HCT116 (cell line): ENCODE results near the gene TRIP13. TPM values are rescaled to one million over a fixed set of nuclear protein-coding genes. Genes with fewer than 3 reads are reported as not detected.

Experiments used
- ATAC-seq: fragments of 200-7000 bp; cut with Tn5 transposase; 2 replicates; pipeline ENCODE4 v1.9.1; 2020; ENCODE audit warnings: mild to moderate bottlenecking, moderate library complexity
- BruUV-seq: library from RNA; stranded (reverse); fragments of 400-500 nt; replicated peaks from 2 replicates; lab custom pipeline; 2021; lab: Mats Ljungman, UMichigan
- CTCF ChIA-PET: fragments of 300-600 bp; sonication (Branson Sonifier 250); formaldehyde crosslinking; loops from one replicate; lab custom pipeline; 2021; ENCODE audit warnings: antibody characterized with exemption; lab: Charles Lee
- POLR2A ChIA-PET: fragments of 300-600, 350-600 bp; sonication (Branson Sonifier 250); formaldehyde crosslinking; loops from one replicate; lab custom pipeline; 2021; ENCODE audit warnings: antibody characterized with exemption; lab: Charles Lee
- RAD21 ChIA-PET, 2 experiments: fragments of 300-600 bp; sonication (Branson Sonifier 250); formaldehyde crosslinking; loops; one replicate each; lab custom pipeline; 2023; ENCODE audit warnings: low total read pairs in 2 of 2; ENCODE audit not compliant: uncharacterized antibody in 2 of 2, unreplicated experiment in 2 of 2, low non-redundant PET in 1 of 2; lab: Charles Lee
- DNase-seq: peaks from one replicate; pipeline ENCODE4 v3.0.0-alpha.2; 2010; ENCODE audit warnings: low read depth, low spot score
- H2AFZ ChIP-seq: fragments of 200-600 bp; shearing (Covaris generic), sonication (generic); 2 replicates; pipeline ENCODE4 v1.6.1; 2017; ENCODE audit warnings: low read depth, mixed run types, mixed read lengths, antibody characterized with exemption, low read length; ENCODE audit not compliant: poor library complexity, severe bottlenecking
- H3K27ac ChIP-seq: 2 replicates; pipeline ENCODE4 v1.5.1; 2012; ENCODE audit warnings: low read depth, low read length
- H3K27me3 ChIP-seq: fragments of 200-600 bp; sonication (generic); 2 replicates; pipeline ENCODE4 v1.6.1; 2016; ENCODE audit warnings: mixed run types, low read length, mixed read lengths; ENCODE audit not compliant: insufficient read depth
- H3K36me3 ChIP-seq, 2 experiments: fragments of 200-500 bp in 1 of 2; fragments of 200-600 bp in 1 of 2; sonication (Bioruptor generic) in 1 of 2; sonication (generic) in 1 of 2; 2 replicates each; pipeline versions ENCODE4 v1.5.1 to v1.6.1; 2014 to 2016; ENCODE audit warnings: low read length in 2 of 2, inconsistent platforms in 1 of 2, mixed read lengths in 1 of 2, mixed run types in 1 of 2; ENCODE audit not compliant: insufficient read depth in 2 of 2, control insufficient read depth in 1 of 2
- H3K4me1 ChIP-seq, 2 experiments: fragments of 200-600 bp in 1 of 2; sonication (generic) in 1 of 2; 2 replicates each; pipeline versions ENCODE4 v1.5.1 to v1.6.1; 2012 to 2017; ENCODE audit warnings: low read length in 2 of 2, inconsistent platforms in 1 of 2, mild to moderate bottlenecking in 1 of 2, mixed read lengths in 1 of 2, mixed run types in 1 of 2, moderate library complexity in 1 of 2; ENCODE audit not compliant: insufficient read depth in 2 of 2, control insufficient read depth in 1 of 2
- H3K4me2 ChIP-seq: fragments of 200-600 bp; sonication (generic); 2 replicates; pipeline ENCODE4 v1.6.1; 2017; ENCODE audit warnings: mixed run types, low read length, mixed read lengths
- H3K4me3 ChIP-seq, 2 experiments: fragments of 200-600 bp in 1 of 2; sonication (generic) in 1 of 2; replicated peaks in 1 of 2; 2 replicates each; pipeline ENCODE4 v1.5.1; 2011 to 2016; ENCODE audit warnings: low read length in 2 of 2, control low read depth in 1 of 2, low read depth in 1 of 2, mild to moderate bottlenecking in 1 of 2, mixed read lengths in 1 of 2, mixed run types in 1 of 2
- H3K79me2 ChIP-seq: fragments of 200-600 bp; sonication (generic); 2 replicates; pipeline ENCODE4 v1.6.1; 2017; ENCODE audit warnings: mild to moderate bottlenecking, mixed run types, low read length, moderate library complexity, mixed read lengths; ENCODE audit not compliant: insufficient read depth
- H3K9ac ChIP-seq: fragments of 200-600 bp; sonication (generic); 2 replicates; pipeline ENCODE4 v1.6.1; 2016; ENCODE audit warnings: low read length, mixed read lengths
- H3K9me2 ChIP-seq: fragments of 200-600 bp; sonication (generic), shearing (Covaris generic); 2 replicates; pipeline ENCODE4 v1.6.1; 2017; ENCODE audit warnings: mixed run types, mild to moderate bottlenecking, moderate library complexity; ENCODE audit not compliant: insufficient read depth
- H3K9me3 ChIP-seq, 2 experiments: fragments of 200-500 bp in 1 of 2; fragments of 200-600 bp in 1 of 2; sonication (Bioruptor generic) in 1 of 2; sonication (generic) in 1 of 2; 2 replicates each; pipeline ENCODE4 v1.6.1; 2014 to 2017; ENCODE audit warnings: low read length in 2 of 2, mixed read lengths in 2 of 2, inconsistent platforms in 1 of 2, low read depth in 1 of 2, mild to moderate bottlenecking in 1 of 2, mixed run types in 1 of 2, moderate library complexity in 1 of 2; ENCODE audit not compliant: control insufficient read depth in 1 of 2, insufficient read depth in 1 of 2
- H4K20me1 ChIP-seq: fragments of 200-600 bp; sonication (generic), shearing (Covaris generic); 2 replicates; pipeline ENCODE4 v1.6.1; 2017; ENCODE audit warnings: mixed run types, mild to moderate bottlenecking, moderate library complexity; ENCODE audit not compliant: insufficient read depth
- CBX3 ChIP-seq: IDR thresholded peaks from 2 replicates; pipeline ENCODE4 v1.6.1; 2012; ENCODE audit warnings: low read depth
- POLR2AphosphoS5 ChIP-seq: IDR thresholded peaks from 2 replicates; pipeline ENCODE4 v1.6.1; 2011; ENCODE audit warnings: mild to moderate bottlenecking, low read depth, low read length, moderate library complexity
- intact Hi-C: fragments of 100-400 bp; cut with micrococcal nuclease; formaldehyde crosslinking; loops from 2 replicates; pipeline ENCODE4 v1.10.0; 2022
- total RNA-seq: library from RNA; stranded (reverse); gene quantifications from one replicate; pipeline ENCODE4 v1.2.1, GENCODE V29; 2021; ENCODE audit not compliant: unreplicated experiment
- TF ChIP-seq, protein P1 (sequence below): IDR thresholded peaks from 2 replicates; pipeline ENCODE4 v1.6.1; 2012

TRIP13 gene
- total RNA-seq, 1 experiment from 2014 or later = 45.0 TPM

DNA sequence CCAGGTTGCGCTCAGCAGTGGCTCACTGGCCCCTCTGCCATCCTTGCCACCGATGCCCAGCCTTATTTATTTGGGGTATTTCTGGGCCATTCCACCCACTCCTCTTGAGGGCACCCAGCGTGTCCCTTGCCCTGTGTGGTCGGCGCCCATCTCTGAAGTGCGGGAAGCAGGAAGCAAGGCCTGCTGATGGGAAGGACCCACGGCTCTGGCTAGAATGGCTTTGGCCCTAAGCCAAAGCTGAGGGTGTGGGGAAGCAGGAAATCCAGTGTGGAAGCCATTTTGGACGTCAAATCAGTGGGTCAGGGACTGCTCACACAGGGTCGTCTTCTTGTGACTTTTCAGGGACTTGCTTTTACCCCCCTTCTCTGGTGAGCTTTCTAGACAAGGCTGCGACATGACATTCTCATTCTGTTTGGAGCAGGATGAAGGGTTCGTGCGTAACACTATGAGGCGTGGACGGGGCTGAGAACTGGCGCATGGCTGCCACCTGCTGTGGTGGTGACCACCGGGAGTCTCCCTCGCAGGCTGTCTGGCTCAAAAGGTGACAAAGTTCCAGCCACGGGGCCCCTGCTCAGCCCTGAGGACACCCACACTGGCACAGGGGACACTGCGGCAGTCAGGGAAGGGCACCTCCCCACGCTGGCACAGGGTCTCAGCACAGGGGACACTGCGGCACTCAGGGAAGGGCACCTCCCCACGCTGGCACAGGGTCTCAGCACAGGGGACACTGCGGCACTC lies 65.2 kb downstream of the TRIP13 start:
- Histone ChIP-seq H3K36me3 (no peaks in the 10 kb centered on the region), H2AFZ (no peak overlapping the region), H3K9me2 (no peaks in the 10 kb centered on the region), H3K9me3 (no peaks in the 10 kb centered on the region), H3K4me3 (no peak overlapping the region), H3K4me1 (peaks cover 14 to 32% of the 10 kb centered on the region in 2 experiments), H4K20me1 (no peaks in the 10 kb centered on the region), H3K79me2 (no peaks in the 10 kb centered on the region), H3K27me3 (peaks cover 17% of the 10 kb centered on the region; the same call in 1 of the 2 replicates), H3K27ac (no peak overlapping the region), H3K9ac (0 out of 2 replicates have a peak overlapping the region, but pooled peaks have one; percentile 8), H3K4me2 (peak overlapping the region; percentile 46)
- ATAC-seq = no peak
- no peak for DNase-seq
- intact Hi-C loops = no loop called here
- BruUV-seq = no TSS peak
- CTCF ChIA-PET = interaction anchor here (0.7 to 1.5 kb wide), 2 partner anchors 9 to 11 kb away, joined by 3 to 5 read pairs; no protein-coding TSS in a partner anchor
- RAD21 ChIA-PET = no interaction called here
- POLR2A ChIA-PET = no interaction called here
- TF ChIP-seq POLR2AphosphoS5 = no peak
- TF ChIP-seq, protein P1, sequence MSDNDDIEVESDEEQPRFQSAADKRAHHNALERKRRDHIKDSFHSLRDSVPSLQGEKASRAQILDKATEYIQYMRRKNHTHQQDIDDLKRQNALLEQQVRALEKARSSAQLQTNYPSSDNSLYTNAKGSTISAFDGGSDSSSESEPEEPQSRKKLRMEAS = 0 out of 2 replicates have a peak, but pooled peaks have one; percentile 43

DNA sequence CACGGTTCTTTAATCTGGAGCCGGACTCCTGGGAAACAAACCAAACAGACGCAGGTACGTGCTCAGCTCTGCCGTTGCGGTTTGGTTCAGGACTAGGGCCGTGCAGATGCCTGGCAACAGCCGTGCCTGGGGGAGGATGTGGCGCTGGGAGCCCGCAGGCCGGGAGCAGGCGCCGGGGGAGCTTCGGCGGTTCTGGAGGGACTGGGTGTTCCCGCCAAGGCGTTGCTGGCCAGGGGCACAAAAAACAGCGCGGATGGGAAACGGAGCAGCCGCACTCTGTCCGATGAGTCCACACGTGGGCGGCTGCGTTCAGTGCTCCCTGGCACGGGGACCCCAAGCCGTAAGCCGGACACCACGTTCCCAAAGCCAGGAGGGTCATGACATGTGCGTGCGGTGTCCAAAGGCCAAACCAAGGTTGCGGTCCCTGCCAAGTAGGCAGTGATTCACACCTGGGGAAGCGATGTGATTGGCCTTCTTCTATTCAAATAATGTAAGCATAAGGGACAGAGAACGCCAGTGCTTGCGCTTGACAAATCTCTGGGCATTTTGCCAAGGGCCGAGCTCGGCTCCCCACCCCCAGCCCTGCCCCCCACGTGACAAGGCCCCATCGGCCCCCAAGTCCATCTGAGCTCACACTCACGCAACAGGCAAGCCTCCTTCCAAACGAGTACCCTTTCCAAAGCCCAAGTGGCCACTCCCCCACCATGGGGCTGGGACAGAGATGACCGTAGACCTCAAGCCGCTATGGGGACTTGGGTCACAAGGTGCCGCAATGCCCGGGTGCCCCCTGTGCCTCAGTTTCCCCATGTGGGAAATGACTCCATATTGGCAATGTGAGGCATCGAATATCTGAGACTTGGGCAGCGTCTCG lies 66.3 kb downstream of the TRIP13 start:
- Histone ChIP-seq H3K9ac (no peak overlapping the region), H3K9me2 (no peaks in the 10 kb centered on the region), H3K9me3 (no peaks in the 10 kb centered on the region), H3K27ac (no peak overlapping the region), H3K4me2 (peak overlapping the region; percentile 49), H2AFZ (no peak overlapping the region), H3K27me3 (peaks cover 17% of the 10 kb centered on the region; the same call in 1 of the 2 replicates), H3K4me3 (no peak overlapping the region), H3K79me2 (no peaks in the 10 kb centered on the region), H3K4me1 (peaks cover 14 to 32% of the 10 kb centered on the region in 2 experiments), H3K36me3 (no peaks in the 10 kb centered on the region), H4K20me1 (no peaks in the 10 kb centered on the region)
- ChIA-PET CTCF (no interaction called here), POLR2A (no interaction called here), RAD21 (no interaction called here)
- intact Hi-C loops = no loop called here
- no TSS peak for BruUV-seq
- no peak for TF ChIP-seq CBX3
- TF ChIP-seq, protein P1 = peak; percentile 43; the same call in 1 of the 2 replicates
- DNase-seq (peak; percentile 13), ATAC-seq (peak; percentile 22)
